Ishikawa (cell line): ENCODE measurements around the gene SMPD3.

Source experiments
- CEBPB ChIP-seq: IDR thresholded peaks from 2 replicates; pipeline ENCODE4 v1.6.1; 2012
- EGR1 ChIP-seq: IDR thresholded peaks from 2 replicates; pipeline ENCODE4 v1.6.1; 2012
- EP300 ChIP-seq: IDR thresholded peaks from 2 replicates; pipeline ENCODE4 v1.6.1; 2012; ENCODE audit warnings: borderline replicate concordance
- MAX ChIP-seq: IDR thresholded peaks from 2 replicates; pipeline ENCODE4 v1.6.1; 2012
- REST ChIP-seq: IDR thresholded peaks from 2 replicates; pipeline ENCODE4 v1.6.1; 2012; ENCODE audit warnings: low read depth, mild to moderate bottlenecking
- TAF1 ChIP-seq: IDR thresholded peaks from 2 replicates; pipeline ENCODE4 v1.6.1; 2012; ENCODE audit warnings: low read depth, mild to moderate bottlenecking
- TCF12 ChIP-seq: IDR thresholded peaks from 2 replicates; pipeline ENCODE4 v1.6.1; 2012; ENCODE audit warnings: low read depth
- USF1 ChIP-seq: IDR thresholded peaks from 2 replicates; pipeline ENCODE4 v1.6.1; 2012
- YY1 ChIP-seq: IDR thresholded peaks from 2 replicates; pipeline ENCODE4 v1.6.1; 2012; ENCODE audit warnings: low read depth

- no peak for TF ChIP-seq YY1
- no peak for TF ChIP-seq EP300
- TF ChIP-seq TAF1, result no peak
- TF ChIP-seq MAX, result no peak
- no peak for TF ChIP-seq REST
- no peak for TF ChIP-seq EGR1
- no peak for TF ChIP-seq USF1
- no peak for TF ChIP-seq CEBPB
- TF ChIP-seq TCF12, result no peak
Observed at GRCh38 chr16:68395815-68396214, 52.5 kb downstream of the SMPD3 start.
